HepG2 (cell line): ENCODE data around the gene TSHZ2. TPM values are rescaled to one million over a fixed set of nuclear protein-coding genes. Genes with fewer than 3 reads are reported as not detected.

ENCODE experiments used
- ATAC-seq: fragments of 200-7000 bp; cut with Tn5 transposase; 3 replicates; pipeline ENCODE4 v1.9.1; 2020; ENCODE audit warnings: mild to moderate bottlenecking, moderate library complexity
- BruUV-seq: library from RNA; stranded (reverse); fragments of 400-500 nt; replicated peaks from 2 replicates; lab custom pipeline; 2021; lab: Mats Ljungman, UMichigan
- CTCF ChIA-PET: fragments of 300-600 bp; formaldehyde crosslinking; extraction: SDS; loops from one replicate; lab custom pipeline; 2021; ENCODE audit warnings: low total read pairs, inconsistent platforms, low intra/inter-chr PET ratio; lab: Yijun Ruan, JAX
- POLR2A ChIA-PET: fragments of 350-600 bp; sonication (Branson Sonifier 250); formaldehyde crosslinking; loops from one replicate; lab custom pipeline; 2020; ENCODE audit warnings: antibody characterized with exemption, inconsistent platforms; lab: Yijun Ruan, JAX
- DNase-seq: peaks from one replicate; pipeline ENCODE4 v3.0.0-alpha.2; 2015; ENCODE audit warnings: low spot score
- FAIRE-seq: peaks from 3 replicates; lab custom pipeline; 2011; peaks lifted over from hg19 to GRCh38; lab: Jason Lieb, UNC
- H2AFZ ChIP-seq: one replicate; pipeline ENCODE4 v1.6.1; 2011; ENCODE audit warnings: low read length, inconsistent platforms
- H3K27ac ChIP-seq: fragments of 300-600 bp; 3 replicates; pipeline ENCODE4 v1.8.0; 2011; ENCODE audit warnings: mixed run types, mild to moderate bottlenecking, mixed read lengths, low read length, inconsistent platforms; ENCODE audit not compliant: insufficient read depth; ENCODE audit errors: extremely low read length
- H3K27me3 ChIP-seq, 2 experiments: fragments of 200-600 bp in 1 of 2; 2 replicates in 1 of 2; 3 replicates in 1 of 2; pipeline versions ENCODE4 v1.6.0 to v1.8.0; 2011; ENCODE audit warnings: low read length in 2 of 2, mild to moderate bottlenecking in 2 of 2, moderate library complexity in 2 of 2, inconsistent platforms in 1 of 2; ENCODE audit not compliant: insufficient read depth in 2 of 2, control insufficient read depth in 1 of 2
- H3K36me3 ChIP-seq, 2 experiments: fragments of 200-600 bp in 1 of 2; replicated peaks in 1 of 2; 2 replicates in 1 of 2; 3 replicates in 1 of 2; pipeline versions ENCODE4 v1.5.1 to v1.8.0; 2011; ENCODE audit warnings: low read length in 2 of 2, inconsistent platforms in 1 of 2; ENCODE audit not compliant: insufficient read depth in 2 of 2, control insufficient read depth in 1 of 2
- H3K4me1 ChIP-seq: 2 replicates; pipeline ENCODE4 v1.5.1; 2012; ENCODE audit warnings: low read length, inconsistent platforms; ENCODE audit not compliant: insufficient read depth
- H3K4me2 ChIP-seq: 2 replicates; pipeline ENCODE4 v1.6.0; 2011; ENCODE audit warnings: low read depth, low read length, inconsistent platforms
- H3K4me3 ChIP-seq, 3 experiments: fragments of 200-600 bp in 1 of 3; sonication (generic), shearing (Covaris generic) in 1 of 3; replicated peaks in 1 of 3; 2 replicates each; pipeline ENCODE4 v1.5.1; 2011 to 2016; ENCODE audit warnings: low read length in 3 of 3, inconsistent platforms in 2 of 3, low read depth in 2 of 3, mild to moderate bottlenecking in 2 of 3, control low read depth in 1 of 3, mixed read lengths in 1 of 3; ENCODE audit not compliant: insufficient read depth in 1 of 3
- H3K79me2 ChIP-seq: one replicate; pipeline ENCODE4 v1.6.1; 2011; ENCODE audit warnings: low read length, inconsistent platforms; ENCODE audit not compliant: insufficient read depth
- H3K9ac ChIP-seq: 2 replicates; pipeline ENCODE4 v1.6.0; 2011; ENCODE audit warnings: mild to moderate bottlenecking, low read depth, low read length, inconsistent platforms; ENCODE audit not compliant: insufficient read depth
- H3K9me3 ChIP-seq: 2 replicates; pipeline ENCODE4 v1.5.1; 2012; ENCODE audit warnings: mild to moderate bottlenecking, low read length
- H4K20me1 ChIP-seq: 2 replicates; pipeline ENCODE4 v1.6.0; 2011; ENCODE audit warnings: inconsistent platforms, mild to moderate bottlenecking, low read length, moderate library complexity; ENCODE audit not compliant: insufficient read depth
- CEBPG ChIP-seq: IDR thresholded peaks from 2 replicates; pipeline ENCODE4 v1.6.1; 2016
- FOXO4 ChIP-seq: sonication (generic); formaldehyde crosslinking; conservative IDR thresholded peaks from 2 replicates; pipeline ENCODE4 v1.8.1; 2023; ENCODE audit warnings: missing genetic modification reagents
- GATAD1 ChIP-seq: IDR thresholded peaks from 2 replicates; pipeline ENCODE4 v1.6.1; 2016; ENCODE audit warnings: missing genetic modification reagents, missing compliant biosample characterization
- MIXL1 ChIP-seq: IDR thresholded peaks from 2 replicates; pipeline ENCODE4 v1.6.1; 2016
- PAWR ChIP-seq: sonication (generic); formaldehyde crosslinking; IDR thresholded peaks from 2 replicates; pipeline ENCODE4 v1.4.0; 2020; ENCODE audit warnings: missing genetic modification reagents, mild to moderate bottlenecking, borderline replicate concordance
- RBM39 ChIP-seq: fragments of 200-400 bp; formaldehyde crosslinking; IDR thresholded peaks from one replicate; pipeline ENCODE4 v1.6.1; 2018; ENCODE audit warnings: antibody characterized with exemption, mild to moderate bottlenecking, low read depth, low read length; ENCODE audit not compliant: poor library complexity, severe bottlenecking
- RFXANK ChIP-seq: IDR thresholded peaks from 2 replicates; pipeline ENCODE4 v1.6.1; 2016
- SP2 ChIP-seq: sonication (generic); formaldehyde crosslinking; IDR thresholded peaks from 2 replicates; pipeline ENCODE4 v1.5.1; 2020; ENCODE audit warnings: mild to moderate bottlenecking, missing genetic modification reagents
- TARDBP ChIP-seq: sonication (generic); formaldehyde crosslinking; IDR thresholded peaks from 2 replicates; pipeline ENCODE4 v1.8.0; 2022; ENCODE audit warnings: mild to moderate bottlenecking, missing genetic modification reagents
- TMF1 ChIP-seq: sonication (generic); formaldehyde crosslinking; IDR thresholded peaks from 2 replicates; pipeline ENCODE4 v1.8.1; 2022; ENCODE audit warnings: low read depth, missing genetic modification reagents
- ZBTB25 ChIP-seq: IDR thresholded peaks from 2 replicates; pipeline ENCODE4 v1.6.1; 2018; ENCODE audit warnings: missing genetic modification reagents
- ZBTB43 ChIP-seq: sonication (generic); formaldehyde crosslinking; conservative IDR thresholded peaks from 2 replicates; pipeline ENCODE4 v1.4.0; 2020; ENCODE audit warnings: missing genetic modification reagents
- ZKSCAN8 ChIP-seq: IDR thresholded peaks from 2 replicates; pipeline ENCODE4 v1.6.1; 2016; ENCODE audit warnings: borderline replicate concordance, missing genetic modification reagents, missing compliant biosample characterization
- ZNF263 ChIP-seq: sonication (generic); formaldehyde crosslinking; IDR thresholded peaks from 2 replicates; pipeline ENCODE4 v1.4.0; 2020; ENCODE audit warnings: missing genetic modification reagents
- ZSCAN25 ChIP-seq: sonication (generic); formaldehyde crosslinking; IDR thresholded peaks from 2 replicates; pipeline ENCODE4 v1.8.0; 2022; ENCODE audit warnings: mild to moderate bottlenecking, missing genetic modification reagents
- ZSCAN9 ChIP-seq: IDR thresholded peaks from 2 replicates; pipeline ENCODE4 v1.6.1; 2016; ENCODE audit warnings: borderline replicate concordance
- WGBS: methylation state at CpG from one replicate; pipeline ENCODE4 v1.1.6; 2017; ENCODE audit warnings: low lambda C conversion rate; 5-methylcytosine and 5-hydroxymethylcytosine counted together
- in situ Hi-C: cut with HindIII; loops from 2 replicates; pipeline ENCODE4 v1.10.0; 2017; ENCODE audit warnings: low pct_unique_long_range_greater_than_20kb; ENCODE audit not compliant: extremely low pct_ligation_motif_present
- intact Hi-C: fragments of 100-400 bp; cut with micrococcal nuclease; formaldehyde crosslinking; loops from one replicate; pipeline ENCODE4 v1.10.0; 2022; ENCODE audit not compliant: unreplicated experiment
- polyA plus RNA-seq, 8 experiments: library from polyadenylated mRNA; depleted of rRNA in 3 of 8; stranded (reverse) in 7 of 8; unstranded in 1 of 8; fragments of >200 nt; fragmentation: Illumina TruSeq in 4 of 8; extraction: Trizol in 4 of 8; gene quantifications; 2 replicates each; pipeline versions ENCODE4 v1.2.1 to v1.2.3, GENCODE V29; 2011 to 2016; ENCODE audit warnings: low read depth in 4 of 8, missing spikeins in 1 of 8, mixed read lengths in 1 of 8; ENCODE audit not compliant: insufficient read depth in 1 of 8
- total RNA-seq, 5 experiments: library from RNA; depleted of rRNA; stranded (reverse); fragments of >200 nt; fragmentation: Illumina TruSeq; extraction: Trizol; gene quantifications; 2 replicates each; pipeline ENCODE4 v1.2.3, GENCODE V29; 2016; ENCODE audit warnings: low read depth in 1 of 5

TSHZ2 gene
- total and polyA plus RNA-seq, 2 of the 13 experiments (the other 11 are each of a cell fraction or from before 2014, with no cell fraction given) = 0.01 TPM; not detected in 1

GRCh38 chr20:53309515-53309914 is 337.4 kb downstream of the TSHZ2 start:
- no peak overlapping the region for H3K27ac ChIP-seq
- no peaks in the 10 kb centered on the region for H3K36me3 ChIP-seq
- H3K9me3 ChIP-seq = no peaks in the 10 kb centered on the region
- intact Hi-C loops (no loop called here), in situ Hi-C loops (no loop called here)
- H3K9ac ChIP-seq = no peak overlapping the region
- no TSS peak for BruUV-seq
- ChIA-PET POLR2A (no interaction called here), CTCF (no interaction called here)
- DNase-seq (no peak), ATAC-seq (no peak), FAIRE-seq (no peak)
- H3K27me3 ChIP-seq = peaks cover 0 to 7% of the 10 kb centered on the region in 2 experiments; a peak in 2 of 5 replicates
- H3K4me1 ChIP-seq = no peaks in the 10 kb centered on the region
- 0% methylated on average over 2 of the region's 2 CpGs for WGBS
- no peaks in the 10 kb centered on the region for H4K20me1 ChIP-seq
- H3K4me2 ChIP-seq = no peak overlapping the region
- no peaks in the 10 kb centered on the region for H3K79me2 ChIP-seq
- no peak for TF ChIP-seq ZSCAN9 (CRISPR knock-in tag)
- no peak for TF ChIP-seq GATAD1
- no peak overlapping the region for H2AFZ ChIP-seq
- no peak overlapping the region for H3K4me3 ChIP-seq

GRCh38 chr20:53312957-53313356 is 340.8 kb downstream of the TSHZ2 start:
- Histone ChIP-seq H3K4me2 (no peak overlapping the region), H3K27me3 (peaks cover 0 to 2% of the 10 kb centered on the region in 2 experiments; a peak in 3 of 5 replicates), H4K20me1 (no peaks in the 10 kb centered on the region), H3K4me3 (no peak overlapping the region), H3K4me1 (no peaks in the 10 kb centered on the region), H3K9me3 (no peaks in the 10 kb centered on the region), H3K9ac (no peak overlapping the region), H3K79me2 (no peaks in the 10 kb centered on the region), H2AFZ (no peak overlapping the region), H3K27ac (no peak overlapping the region), H3K36me3 (no peaks in the 10 kb centered on the region)
- WGBS = 0% methylated on average over 2 of the region's 2 CpGs
- intact Hi-C loops = no loop called here
- ChIA-PET CTCF (no interaction called here), POLR2A (no interaction called here)
- in situ Hi-C loops = no loop called here
- no TSS peak for BruUV-seq
- DNase-seq (no peak), FAIRE-seq (no peak), ATAC-seq (no peak)
- TF ChIP-seq FOXO4 (CRISPR knock-in tag) (no peak), RFXANK (CRISPR knock-in tag) (no peak), TARDBP (CRISPR knock-in tag) (no peak), RBM39 (no peak), ZBTB43 (no peak), ZBTB25 (no peak), CEBPG (CRISPR knock-in tag) (no peak), TMF1 (no peak), PAWR (CRISPR knock-in tag) (no peak), ZNF263 (CRISPR knock-in tag) (no peak), ZSCAN25 (no peak), ZKSCAN8 (CRISPR knock-in tag) (no peak), SP2 (CRISPR knock-in tag) (no peak), MIXL1 (CRISPR knock-in tag) (no peak)
